ENCODE measurements around the gene SLC25A14. TPM values are rescaled to one million over a fixed set of nuclear protein-coding genes. Genes with fewer than 3 reads are reported as not detected.
"Not testable (repeated sequence)": the region's sequence is repeated elsewhere in the genome, so short reads cannot be mapped to it uniquely, and the experiment has no call there.

The SLC25A14 gene
- total RNA-seq, 2 experiments from 2014 or later = 10.1 to 11.5 TPM

GRCh38 chrX:130330706-130331105 lies 9.0 kb upstream of the SLC25A14 start:
- peaks cover 21% of the 10 kb centered on the region for H3K27me3 Mint-ChIP-seq
- no peak overlapping the region for H3K27ac Mint-ChIP-seq
- H3K4me3 Mint-ChIP-seq = no peak overlapping the region
- DNase-seq (peak; percentile 47), ATAC-seq (peak; percentile 82)
- no peaks in the 10 kb centered on the region for H3K36me3 Mint-ChIP-seq
- no peaks in the 10 kb centered on the region for H3K9me3 Mint-ChIP-seq (ENCODE audit: low read depth)
- no peaks in the 10 kb centered on the region for H3K4me1 Mint-ChIP-seq
- CTCF ChIA-PET = interaction anchor here (0.6 to 1.7 kb wide), 4 partner anchors 9 to 586 kb away, joined by 3 to 8 read pairs (median 4); partner anchors contain the start of gene SLC25A14

- H3K4me1 Mint-ChIP-seq = peaks cover 14% of the 10 kb centered on the region
- H3K4me3 Mint-ChIP-seq = no peak overlapping the region
- no peak overlapping the region for H3K27ac Mint-ChIP-seq
- CTCF ChIA-PET = no interaction called here
- no peaks in the 10 kb centered on the region for H3K36me3 Mint-ChIP-seq
- H3K9me3 Mint-ChIP-seq (ENCODE audit: low read depth) = no peaks in the 10 kb centered on the region
- DNase-seq (no peak), ATAC-seq (no peak)
- peaks cover 3% of the 10 kb centered on the region for H3K27me3 Mint-ChIP-seq
Measured at GRCh38 chrX:130336531-130336930, 3.2 kb upstream of the SLC25A14 start.

- Mint-ChIP-seq H3K27ac (peak overlapping the region; percentile 94), H3K4me3 (peak overlapping the region; percentile 86), H3K4me1 (peaks cover 16% of the 10 kb centered on the region)
- not testable (repeated sequence) for H3K9me3 Mint-ChIP-seq (ENCODE audit: low read depth); ATAC-seq; H3K27me3 Mint-ChIP-seq; DNase-seq; H3K36me3 Mint-ChIP-seq
- CTCF ChIA-PET = interaction anchor here (1.2 kb wide), 1 partner anchor 8 kb away, joined by 4 read pairs; no protein-coding TSS in a partner anchor
Measured at GRCh38 chrX:130338869-130339268, 850 bp upstream of the SLC25A14 start.

GRCh38 chrX:130340271-130340670 lies 552 bp downstream of the SLC25A14 start:
- peaks cover 16% of the 10 kb centered on the region for H3K4me1 Mint-ChIP-seq
- peak overlapping the region; percentile 94 for H3K27ac Mint-ChIP-seq
- H3K9me3 Mint-ChIP-seq (ENCODE audit: low read depth) = no peaks in the 10 kb centered on the region
- CTCF ChIA-PET = interaction anchor here (1.2 kb wide), 2 partner anchors 10 to 576 kb away, joined by 3 to 4 read pairs; no protein-coding TSS in a partner anchor
- H3K36me3 Mint-ChIP-seq = peaks cover 2% of the 10 kb centered on the region
- peak overlapping the region; percentile 86 for H3K4me3 Mint-ChIP-seq
- DNase-seq (no peak), ATAC-seq (no peak)
- no peaks in the 10 kb centered on the region for H3K27me3 Mint-ChIP-seq

- Mint-ChIP-seq H3K27ac (no peak overlapping the region), H3K36me3 (peaks cover 2% of the 10 kb centered on the region), H3K4me3 (no peak overlapping the region), H3K9me3 (ENCODE audit: low read depth) (no peaks in the 10 kb centered on the region), H3K27me3 (no peaks in the 10 kb centered on the region), H3K4me1 (peaks cover 16% of the 10 kb centered on the region)
- no peak for ATAC-seq
- CTCF ChIA-PET = no interaction called here
- DNase-seq = no peak
Measured at GRCh38 chrX:130343411-130343810, 3.7 kb downstream of the SLC25A14 start.

- H3K27ac Mint-ChIP-seq = no peak overlapping the region
- no peaks in the 10 kb centered on the region for H3K9me3 Mint-ChIP-seq (ENCODE audit: low read depth)
- H3K36me3 Mint-ChIP-seq = peaks cover 11% of the 10 kb centered on the region
- no peak overlapping the region for H3K4me3 Mint-ChIP-seq
- DNase-seq (no peak), ATAC-seq (no peak)
- no peaks in the 10 kb centered on the region for H3K4me1 Mint-ChIP-seq
- CTCF ChIA-PET = no interaction called here
- no peaks in the 10 kb centered on the region for H3K27me3 Mint-ChIP-seq
Measured at GRCh38 chrX:130347321-130347720, 7.6 kb downstream of the SLC25A14 start.

GRCh38 chrX:130351567-130351966 lies 11.8 kb downstream of the SLC25A14 start:
- peaks cover 17% of the 10 kb centered on the region for H3K36me3 Mint-ChIP-seq
- no peak overlapping the region for H3K4me3 Mint-ChIP-seq
- H3K27me3 Mint-ChIP-seq = no peaks in the 10 kb centered on the region
- DNase-seq (no peak), ATAC-seq (no peak)
- no peak overlapping the region for H3K27ac Mint-ChIP-seq
- no peaks in the 10 kb centered on the region for H3K4me1 Mint-ChIP-seq
- H3K9me3 Mint-ChIP-seq (ENCODE audit: low read depth) = no peaks in the 10 kb centered on the region
- CTCF ChIA-PET = no interaction called here

- DNase-seq; CTCF ChIA-PET; H3K4me3 Mint-ChIP-seq; H3K27me3 Mint-ChIP-seq; H3K4me1 Mint-ChIP-seq; H3K9me3 Mint-ChIP-seq (ENCODE audit: low read depth); ATAC-seq; H3K27ac Mint-ChIP-seq: not testable (repeated sequence)
- peaks cover 20% of the 10 kb centered on the region for H3K36me3 Mint-ChIP-seq
Measured at GRCh38 chrX:130352050-130352449, 12.3 kb downstream of the SLC25A14 start.

GRCh38 chrX:130376077-130376476 lies 36.4 kb downstream of the SLC25A14 start:
- Mint-ChIP-seq H3K4me3 (no peak overlapping the region), H3K36me3 (peaks cover 2% of the 10 kb centered on the region), H3K9me3 (ENCODE audit: low read depth) (no peaks in the 10 kb centered on the region), H3K27ac (no peak overlapping the region), H3K4me1 (no peaks in the 10 kb centered on the region), H3K27me3 (no peaks in the 10 kb centered on the region)
- no peak for DNase-seq
- CTCF ChIA-PET = no interaction called here
- ATAC-seq = no peak

- ATAC-seq = no peak
- CTCF ChIA-PET = no interaction called here
- Mint-ChIP-seq H3K36me3 (no peaks in the 10 kb centered on the region), H3K27me3 (peaks cover 2% of the 10 kb centered on the region), H3K27ac (no peak overlapping the region), H3K4me1 (no peaks in the 10 kb centered on the region), H3K4me3 (no peak overlapping the region), H3K9me3 (ENCODE audit: low read depth) (no peaks in the 10 kb centered on the region)
- no peak for DNase-seq
Measured at GRCh38 chrX:130378024-130378669, 38.4 kb downstream of the SLC25A14 start.

- DNase-seq = no peak
- no peak within 1 kb of the TSS for H3K27ac Mint-ChIP-seq
- H3K36me3 Mint-ChIP-seq = no peaks in the 10 kb centered on the region
- no peaks in the 10 kb centered on the region for H3K9me3 Mint-ChIP-seq (ENCODE audit: low read depth)
- ATAC-seq = no peak
- peaks cover 5% of the 10 kb centered on the region for H3K27me3 Mint-ChIP-seq
- no peaks in the 10 kb centered on the region for H3K4me1 Mint-ChIP-seq
- CTCF ChIA-PET = no interaction called here
- no peak within 1 kb of the TSS for H3K4me3 Mint-ChIP-seq
Measured at GRCh38 chrX:130385520-130385919, 45.8 kb downstream of the SLC25A14 start, which contains the start of gene GPR119. GPR119 (minus strand) TSS chrX:130385674; CDS start chrX:130385447, 227 bp downstream.

GRCh38 chrX:130386408-130386808 lies 46.7 kb downstream of the SLC25A14 start:
- Mint-ChIP-seq H3K4me1 (no peaks in the 10 kb centered on the region), H3K27ac (no peak overlapping the region), H3K4me3 (no peak overlapping the region), H3K9me3 (ENCODE audit: low read depth) (no peaks in the 10 kb centered on the region), H3K36me3 (no peaks in the 10 kb centered on the region), H3K27me3 (peaks cover 5% of the 10 kb centered on the region)
- CTCF ChIA-PET = interaction anchor here (0.6 kb wide), 1 partner anchor 57 kb away, joined by 3 read pairs; no protein-coding TSS in a partner anchor
- ATAC-seq = no peak
- no peak for DNase-seq

GRCh38 chrX:130393451-130394074 lies 53.8 kb downstream of the SLC25A14 start:
- CTCF ChIA-PET = interaction anchor here (1.0 kb wide), 1 partner anchor 40 kb away, joined by 4 read pairs; no protein-coding TSS in a partner anchor

GRCh38 chrX:130395341-130395740 lies 55.6 kb downstream of the SLC25A14 start:
- DNase-seq = no peak
- Mint-ChIP-seq H3K36me3 (no peaks in the 10 kb centered on the region), H3K4me3 (no peak overlapping the region), H3K27me3 (peaks cover 22% of the 10 kb centered on the region), H3K4me1 (no peaks in the 10 kb centered on the region), H3K27ac (no peak overlapping the region), H3K9me3 (ENCODE audit: low read depth) (no peaks in the 10 kb centered on the region)
- no peak for ATAC-seq
- CTCF ChIA-PET = interaction anchor here (0.8 to 1.4 kb wide), 2 partner anchors 24 to 28 kb away, joined by 3 to 4 read pairs; no protein-coding TSS in a partner anchor

More at GRCh38 chrX:130393451-130394074, 53.8 kb downstream of the SLC25A14 start:
- Mint-ChIP-seq H3K9me3 (ENCODE audit: low read depth) (no peaks in the 10 kb centered on the region), H3K27ac (no peak overlapping the region), H3K4me1 (no peaks in the 10 kb centered on the region), H3K36me3 (no peaks in the 10 kb centered on the region), H3K27me3 (peaks cover 22% of the 10 kb centered on the region), H3K4me3 (no peak overlapping the region)
- DNase-seq (no peak), ATAC-seq (no peak)
